Omental fat pad (tissue), 4 donors: ENCODE data around the gene INTS1. TPM values are rescaled to one million over a fixed set of nuclear protein-coding genes. Genes with fewer than 3 reads are reported as not detected.

Experiments used
- ATAC-seq: fragments of 150-250 bp; one replicate; pipeline ENCODE4 v1.9.1; 2016; ENCODE audit warnings: mild to moderate bottlenecking, moderate library complexity; ENCODE audit not compliant: low FRiP score
- DNase-seq: peaks from one replicate; pipeline ENCODE4 v3.0.0-alpha.2; 2019; ENCODE audit warnings: low spot score
- total RNA-seq, 4 donors: library from RNA; depleted of rRNA; stranded (reverse); fragments of >200 nt; gene quantifications; one replicate each; pipeline ENCODE4 v1.1.0, GENCODE V29; 2016
- TF ChIP-seq, protein P1 (sequence below), 3 donors: fragments of 450-650 bp; IDR thresholded peaks; one replicate each; pipeline ENCODE4 v1.5.1; 2016 to 2017; ENCODE audit warnings: antibody characterized with exemption in 3 of 3, mild to moderate bottlenecking in 3 of 3, moderate library complexity in 2 of 3

INTS1 gene
- total RNA-seq, 4 donors from 2014 or later, result 22.4 to 39.4 (median 32.0) TPM

DNA sequence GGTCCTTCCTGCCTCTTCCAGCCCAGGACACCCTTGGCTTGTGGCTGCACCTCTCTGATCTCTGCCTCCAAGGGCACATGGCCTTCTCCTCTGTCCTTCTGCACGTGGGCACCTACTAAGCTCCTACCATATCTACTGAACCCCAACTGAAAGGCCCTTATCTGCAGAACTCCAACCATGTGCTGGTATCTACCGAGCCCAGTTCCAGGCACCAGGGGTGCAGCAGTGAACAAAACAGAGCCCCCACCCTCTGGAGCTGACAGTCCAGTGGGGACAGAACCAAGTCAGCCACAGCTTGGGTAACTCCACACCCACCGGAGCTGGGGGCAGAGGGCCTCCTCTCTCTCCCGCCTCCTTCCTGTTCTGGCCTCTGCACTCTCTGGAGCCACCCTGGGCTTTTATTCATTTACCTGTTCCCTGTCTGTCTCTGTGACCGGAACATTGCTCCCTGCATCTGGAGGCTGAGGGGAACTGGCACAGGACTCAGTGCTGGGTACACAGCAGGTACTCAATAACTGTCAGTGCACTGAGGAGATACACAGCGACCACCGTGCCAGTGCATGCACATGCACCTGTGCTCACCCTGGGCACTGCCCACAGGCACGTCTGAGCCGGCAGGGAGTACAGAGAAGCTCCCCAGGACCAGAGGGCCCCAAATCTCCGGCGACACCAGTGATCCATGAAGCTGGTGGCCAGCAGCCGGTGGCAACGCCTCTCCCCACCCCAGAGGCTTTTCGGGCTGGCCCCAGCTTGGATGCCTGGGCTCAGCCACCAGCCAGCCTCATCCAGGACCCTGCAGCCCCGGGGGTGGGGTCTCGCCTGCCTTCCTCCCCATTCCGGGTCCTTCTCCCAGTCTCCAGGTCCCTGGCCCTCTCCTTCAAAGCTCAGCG, 46.9 kb downstream of the INTS1 start:
- TF ChIP-seq, protein P1, sequence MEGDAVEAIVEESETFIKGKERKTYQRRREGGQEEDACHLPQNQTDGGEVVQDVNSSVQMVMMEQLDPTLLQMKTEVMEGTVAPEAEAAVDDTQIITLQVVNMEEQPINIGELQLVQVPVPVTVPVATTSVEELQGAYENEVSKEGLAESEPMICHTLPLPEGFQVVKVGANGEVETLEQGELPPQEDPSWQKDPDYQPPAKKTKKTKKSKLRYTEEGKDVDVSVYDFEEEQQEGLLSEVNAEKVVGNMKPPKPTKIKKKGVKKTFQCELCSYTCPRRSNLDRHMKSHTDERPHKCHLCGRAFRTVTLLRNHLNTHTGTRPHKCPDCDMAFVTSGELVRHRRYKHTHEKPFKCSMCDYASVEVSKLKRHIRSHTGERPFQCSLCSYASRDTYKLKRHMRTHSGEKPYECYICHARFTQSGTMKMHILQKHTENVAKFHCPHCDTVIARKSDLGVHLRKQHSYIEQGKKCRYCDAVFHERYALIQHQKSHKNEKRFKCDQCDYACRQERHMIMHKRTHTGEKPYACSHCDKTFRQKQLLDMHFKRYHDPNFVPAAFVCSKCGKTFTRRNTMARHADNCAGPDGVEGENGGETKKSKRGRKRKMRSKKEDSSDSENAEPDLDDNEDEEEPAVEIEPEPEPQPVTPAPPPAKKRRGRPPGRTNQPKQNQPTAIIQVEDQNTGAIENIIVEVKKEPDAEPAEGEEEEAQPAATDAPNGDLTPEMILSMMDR (IDR thresholded peaks at IDR 0.05), result no peak
- DNase-seq (no peak), ATAC-seq (no peak)

DNA sequence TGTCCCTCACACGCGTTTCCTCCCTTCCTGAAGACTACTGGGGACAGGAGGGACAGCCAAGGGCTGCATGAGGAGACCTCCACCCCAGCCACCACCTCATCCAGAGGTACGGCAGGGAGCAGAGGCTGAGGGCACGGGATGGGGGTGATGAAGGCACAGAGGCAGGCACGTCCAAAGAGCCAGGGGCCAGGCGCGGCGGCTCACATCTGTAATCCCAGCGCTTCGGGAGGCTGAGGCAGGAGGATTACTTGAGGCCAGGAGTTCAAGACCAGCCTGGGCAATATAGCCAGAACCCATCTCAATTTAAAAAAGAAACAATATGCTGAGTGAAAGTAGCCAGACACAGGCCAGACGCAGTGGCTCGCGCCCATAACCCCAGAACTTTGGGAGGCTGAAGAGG, 48.2 kb downstream of the INTS1 start:
- TF ChIP-seq, protein P1 (IDR thresholded peaks at IDR 0.05), result no peak
- ATAC-seq, result no peak

DNA sequence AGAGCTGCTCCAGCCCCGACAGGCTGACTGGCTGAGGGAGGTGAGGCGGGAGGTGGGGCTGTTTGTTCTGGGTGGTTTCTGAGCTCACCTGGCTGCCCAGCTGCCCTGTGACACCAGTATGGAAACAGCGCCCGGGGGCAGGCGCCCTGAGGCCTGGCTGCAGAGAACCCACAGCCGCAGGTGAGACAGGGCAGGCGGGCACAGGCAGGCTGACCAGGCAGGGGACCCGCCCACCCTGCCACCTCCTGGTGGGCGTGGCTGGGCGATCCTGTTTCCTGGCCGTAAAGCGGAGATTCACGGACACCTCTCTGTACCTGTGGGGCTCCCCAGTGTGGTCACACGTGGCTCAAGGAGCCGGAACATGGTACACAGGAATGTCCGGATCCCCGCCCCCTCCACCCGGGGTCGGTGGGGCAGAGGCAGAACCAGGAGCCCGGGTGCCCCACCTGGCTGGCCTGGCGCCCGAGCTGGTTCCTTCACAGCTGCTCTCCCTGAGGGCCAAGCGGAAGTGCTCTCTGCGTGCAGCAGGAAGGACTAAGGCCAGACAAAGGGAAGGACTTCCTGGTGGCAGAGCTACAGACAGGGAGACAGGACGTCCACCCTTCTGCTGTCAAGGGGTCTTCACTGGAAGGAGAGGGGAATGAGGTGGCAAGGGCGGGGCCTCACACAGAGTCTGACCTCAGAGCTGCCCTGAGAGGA, 48.8 kb downstream of the INTS1 start:
- DNase-seq, result no peak
- ATAC-seq, result no peak
- TF ChIP-seq, protein P1 (IDR thresholded peaks at IDR 0.05), result no peak

More for the DNA sequence above, 48.2 kb downstream of the INTS1 start:
- DNase-seq, result no peak

DNA sequence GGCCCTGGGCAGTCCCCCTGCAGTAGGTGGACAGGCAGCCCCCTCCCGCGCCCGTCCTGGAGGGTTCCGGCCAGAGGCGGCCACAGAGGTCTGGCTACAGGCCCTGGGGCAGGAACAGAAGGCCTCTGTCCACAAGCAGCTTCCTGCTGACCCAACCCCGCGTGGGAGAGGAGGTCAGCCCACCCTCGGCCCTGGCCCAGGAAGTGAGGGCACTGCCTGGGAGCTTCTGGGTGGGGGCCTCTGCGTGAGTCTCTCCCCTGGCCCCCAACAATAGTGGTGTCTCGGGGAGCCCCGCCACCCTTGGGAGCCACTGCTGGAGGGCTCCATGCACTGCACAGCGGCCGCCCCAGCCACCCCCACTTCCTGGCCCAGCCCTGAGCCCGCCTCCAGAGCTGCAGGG, 49.6 kb downstream of the INTS1 start:
- TF ChIP-seq, protein P1 (IDR thresholded peaks at IDR 0.05), result no peak
- no peak for ATAC-seq
- no peak for DNase-seq

DNA sequence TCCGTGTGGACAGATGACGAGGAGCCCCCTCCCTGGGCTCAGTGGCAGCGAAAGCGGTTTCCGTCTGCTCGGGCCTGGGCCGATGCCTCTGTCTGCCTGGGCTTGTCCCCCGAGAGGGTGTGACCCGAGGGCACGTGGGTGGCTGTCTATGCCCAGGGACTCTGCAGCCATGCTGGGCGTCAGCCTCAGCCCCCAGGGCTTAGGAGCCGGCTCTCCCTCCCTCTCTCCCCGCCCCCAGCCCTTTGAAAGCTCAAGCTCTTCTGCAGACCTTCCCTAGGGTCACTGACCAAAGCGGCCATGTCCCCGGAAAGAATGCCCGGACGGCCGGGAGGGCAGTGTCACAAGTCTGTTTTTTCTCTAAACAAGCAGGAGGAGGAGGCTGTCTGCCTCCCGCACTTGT, 52.0 kb downstream of the INTS1 start:
- TF ChIP-seq, protein P1 (IDR thresholded peaks at IDR 0.05), result no peak
- ATAC-seq (no peak), DNase-seq (no peak)

DNA sequence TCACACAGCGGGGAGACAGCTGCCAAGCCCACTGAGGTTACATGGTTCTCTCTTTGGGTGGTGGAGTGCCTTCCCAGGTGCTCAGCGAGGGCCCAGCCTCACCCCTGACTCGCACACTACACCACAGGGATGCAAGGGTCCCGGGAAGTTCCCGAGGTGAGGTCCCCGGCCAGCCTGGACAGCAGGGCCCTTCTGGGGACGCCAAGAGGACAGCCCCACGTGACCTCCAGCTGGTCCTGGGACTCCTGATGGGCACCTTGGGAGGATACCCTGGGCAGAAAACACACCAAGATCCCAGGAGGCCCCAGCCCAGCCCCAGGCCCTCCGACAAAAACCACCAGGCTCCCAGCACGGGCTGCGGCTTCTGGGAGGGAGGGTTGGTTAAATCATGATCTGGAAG, 53.2 kb downstream of the INTS1 start:
- TF ChIP-seq, protein P1 (IDR thresholded peaks at IDR 0.05), result no peak
- DNase-seq (no peak), ATAC-seq (no peak)
